ENCODE data around the gene VEGFC. TPM values are rescaled to one million over a fixed set of nuclear protein-coding genes. Genes with fewer than 3 reads are reported as not detected.

Gene VEGFC, protein sequence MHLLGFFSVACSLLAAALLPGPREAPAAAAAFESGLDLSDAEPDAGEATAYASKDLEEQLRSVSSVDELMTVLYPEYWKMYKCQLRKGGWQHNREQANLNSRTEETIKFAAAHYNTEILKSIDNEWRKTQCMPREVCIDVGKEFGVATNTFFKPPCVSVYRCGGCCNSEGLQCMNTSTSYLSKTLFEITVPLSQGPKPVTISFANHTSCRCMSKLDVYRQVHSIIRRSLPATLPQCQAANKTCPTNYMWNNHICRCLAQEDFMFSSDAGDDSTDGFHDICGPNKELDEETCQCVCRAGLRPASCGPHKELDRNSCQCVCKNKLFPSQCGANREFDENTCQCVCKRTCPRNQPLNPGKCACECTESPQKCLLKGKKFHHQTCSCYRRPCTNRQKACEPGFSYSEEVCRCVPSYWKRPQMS
- 7.5 TPM for total RNA-seq
- long read RNA-seq, transcript VEGFC-202 (7 exons, 2,064 nt): major isoform, 9 of 9 reads
- long read RNA-seq, partial matches to known transcripts: 0 of 9 reads
- long read RNA-seq, other reads (novel, unspliced or antisense): 0 of 9 reads

GRCh38 chr4:176792326-176793059 lies at the start of gene VEGFC:
Gene VEGFC (minus strand): TSS chr4:176792922. CDS start chr4:176792311, 611 bp downstream.
- H3K9me3 ChIP-seq (replicated peaks): no peaks in the 10 kb centered on the region
- H3K36me3 ChIP-seq: no peaks in the 10 kb centered on the region
- intact Hi-C loops (cut with micrococcal nuclease): loop anchor here (10.0 kb wide), 1 partner anchor 408 kb away; no protein-coding TSS in a partner anchor
- peak; percentile 68 for DNase-seq
- peak within 1 kb of the TSS; percentile 85 for H3K4me3 ChIP-seq
- peak within 1 kb of the TSS; percentile 86 for H3K27ac ChIP-seq (replicated peaks)
- peaks cover 17% of the 10 kb centered on the region for H3K27me3 ChIP-seq (ENCODE audit: low read depth)
- TF ChIP-seq, protein P1, sequence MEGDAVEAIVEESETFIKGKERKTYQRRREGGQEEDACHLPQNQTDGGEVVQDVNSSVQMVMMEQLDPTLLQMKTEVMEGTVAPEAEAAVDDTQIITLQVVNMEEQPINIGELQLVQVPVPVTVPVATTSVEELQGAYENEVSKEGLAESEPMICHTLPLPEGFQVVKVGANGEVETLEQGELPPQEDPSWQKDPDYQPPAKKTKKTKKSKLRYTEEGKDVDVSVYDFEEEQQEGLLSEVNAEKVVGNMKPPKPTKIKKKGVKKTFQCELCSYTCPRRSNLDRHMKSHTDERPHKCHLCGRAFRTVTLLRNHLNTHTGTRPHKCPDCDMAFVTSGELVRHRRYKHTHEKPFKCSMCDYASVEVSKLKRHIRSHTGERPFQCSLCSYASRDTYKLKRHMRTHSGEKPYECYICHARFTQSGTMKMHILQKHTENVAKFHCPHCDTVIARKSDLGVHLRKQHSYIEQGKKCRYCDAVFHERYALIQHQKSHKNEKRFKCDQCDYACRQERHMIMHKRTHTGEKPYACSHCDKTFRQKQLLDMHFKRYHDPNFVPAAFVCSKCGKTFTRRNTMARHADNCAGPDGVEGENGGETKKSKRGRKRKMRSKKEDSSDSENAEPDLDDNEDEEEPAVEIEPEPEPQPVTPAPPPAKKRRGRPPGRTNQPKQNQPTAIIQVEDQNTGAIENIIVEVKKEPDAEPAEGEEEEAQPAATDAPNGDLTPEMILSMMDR (IDR thresholded peaks at IDR 0.05; ENCODE audit: borderline replicate concordance): peak; percentile 55
- peaks cover 21% of the 10 kb centered on the region for H3K4me1 ChIP-seq

- DNase-seq: no peak
- TF ChIP-seq, protein P1 (IDR thresholded peaks at IDR 0.05; ENCODE audit: borderline replicate concordance): no peak
- intact Hi-C loops (cut with micrococcal nuclease): no loop called here
- no peak overlapping the region for H3K4me3 ChIP-seq
- H3K9me3 ChIP-seq (replicated peaks): peaks cover 9% of the 10 kb centered on the region
- no peaks in the 10 kb centered on the region for H3K4me1 ChIP-seq
- no peak overlapping the region for H3K27ac ChIP-seq (replicated peaks)
- H3K36me3 ChIP-seq: no peaks in the 10 kb centered on the region
- H3K27me3 ChIP-seq (ENCODE audit: low read depth): no peaks in the 10 kb centered on the region
Observed at GRCh38 chr4:176841711-176842112, 49.0 kb upstream of the VEGFC start.

DNA sequence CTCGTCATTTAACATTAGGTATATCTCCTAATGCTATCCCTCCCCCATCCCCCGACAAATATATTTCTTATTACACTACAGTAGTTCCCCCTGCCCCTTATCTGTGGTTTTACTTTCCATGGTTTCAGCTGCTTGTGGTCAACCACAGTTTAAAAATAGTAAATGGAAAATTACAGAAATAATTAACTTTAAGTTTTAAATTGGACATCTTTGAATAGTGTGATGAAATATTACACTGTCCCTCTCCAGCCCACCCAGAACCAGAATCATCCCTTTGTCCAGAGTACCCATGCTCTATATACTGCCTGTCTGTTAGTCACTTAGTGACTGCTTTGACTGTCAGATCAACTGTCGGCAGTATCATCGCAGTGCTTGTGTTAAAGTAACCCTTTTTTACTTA lies 47.4 kb upstream of the VEGFC start:
- Histone ChIP-seq H3K36me3 (no peaks in the 10 kb centered on the region), H3K9me3 (replicated peaks) (peaks cover 1% of the 10 kb centered on the region), H3K4me1 (no peaks in the 10 kb centered on the region), H3K27ac (replicated peaks) (no peak overlapping the region), H3K4me3 (no peak overlapping the region), H3K27me3 (ENCODE audit: low read depth) (no peaks in the 10 kb centered on the region)
- DNase-seq: no peak
- intact Hi-C loops (cut with micrococcal nuclease): no loop called here
- TF ChIP-seq, protein P1 (IDR thresholded peaks at IDR 0.05; ENCODE audit: borderline replicate concordance): no peak

DNA sequence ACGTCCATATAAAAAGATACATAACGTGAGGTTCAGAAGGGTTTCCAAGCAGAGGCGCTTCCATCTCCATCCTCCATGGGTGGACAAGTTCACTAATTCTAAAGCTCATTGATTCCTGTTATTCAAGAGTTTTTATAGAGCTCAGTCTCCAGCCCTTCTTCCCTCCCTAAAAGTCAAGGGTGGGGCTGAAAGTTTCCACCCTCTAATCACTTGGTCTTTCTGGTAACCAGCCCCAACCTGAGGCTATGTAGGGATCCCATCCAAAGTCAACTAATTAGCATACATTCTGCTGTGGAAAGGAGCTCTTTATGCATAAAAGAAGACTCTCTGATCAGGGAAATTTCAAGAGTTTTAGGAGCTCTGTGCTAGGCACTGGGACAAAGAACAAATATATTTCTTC lies 46.9 kb upstream of the VEGFC start:
- H3K27ac ChIP-seq (replicated peaks): peak overlapping the region; percentile 73
- TF ChIP-seq, protein P1 (IDR thresholded peaks at IDR 0.05; ENCODE audit: borderline replicate concordance): no peak
- intact Hi-C loops (cut with micrococcal nuclease): no loop called here
- no peak overlapping the region for H3K4me3 ChIP-seq
- no peaks in the 10 kb centered on the region for H3K36me3 ChIP-seq
- H3K4me1 ChIP-seq: no peaks in the 10 kb centered on the region
- no peaks in the 10 kb centered on the region for H3K27me3 ChIP-seq (ENCODE audit: low read depth)
- no peaks in the 10 kb centered on the region for H3K9me3 ChIP-seq (replicated peaks)
- no peak for DNase-seq

DNA sequence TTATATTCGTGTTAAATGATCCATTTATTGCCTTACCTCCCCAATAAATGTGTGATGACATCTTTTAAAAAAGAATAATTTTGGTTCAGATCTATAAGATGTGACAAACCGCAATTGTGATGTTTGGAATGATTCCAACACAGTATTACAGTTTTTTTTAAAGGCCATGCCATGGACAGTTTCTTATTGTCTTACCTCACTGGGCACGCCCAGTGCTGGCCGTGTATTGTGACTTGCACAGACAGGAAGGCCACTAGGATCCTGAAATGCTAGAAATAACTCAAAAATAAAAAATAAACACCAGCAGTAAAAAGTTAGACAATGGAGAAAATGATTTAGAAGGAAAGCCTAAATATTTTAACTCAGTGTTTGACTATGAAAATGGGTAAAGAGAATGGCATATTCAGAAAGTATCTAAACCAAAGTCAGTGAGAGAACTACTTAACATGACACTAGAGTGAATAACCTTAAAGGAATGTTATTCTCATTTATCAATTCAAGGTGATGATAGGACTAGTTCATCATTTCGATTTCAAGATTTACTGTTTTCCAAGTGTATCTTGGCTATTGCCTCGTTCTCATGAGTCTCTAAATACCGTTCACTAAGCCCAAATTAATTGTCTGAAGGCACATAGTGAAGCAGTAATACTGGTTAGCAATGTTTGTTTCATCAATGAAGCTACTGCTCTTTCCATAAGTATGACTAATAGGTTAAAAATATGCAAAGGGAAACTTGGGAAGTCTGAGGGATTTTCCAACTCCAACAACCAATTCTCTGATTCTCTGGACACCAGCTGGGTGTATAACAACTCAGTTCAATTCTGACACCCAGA lies 46.1 kb upstream of the VEGFC start:
- no peaks in the 10 kb centered on the region for H3K4me1 ChIP-seq
- no peaks in the 10 kb centered on the region for H3K9me3 ChIP-seq (replicated peaks)
- intact Hi-C loops (cut with micrococcal nuclease): no loop called here
- H3K4me3 ChIP-seq: no peak overlapping the region
- H3K36me3 ChIP-seq: no peaks in the 10 kb centered on the region
- H3K27ac ChIP-seq (replicated peaks): peak overlapping the region; percentile 73
- TF ChIP-seq, protein P1 (IDR thresholded peaks at IDR 0.05; ENCODE audit: borderline replicate concordance): no peak
- DNase-seq: peak; percentile 20
- H3K27me3 ChIP-seq (ENCODE audit: low read depth): no peaks in the 10 kb centered on the region

Data from left ventricle myocardium inferior (tissue), 1 donor.